Ascending aorta (tissue), 2 donors: ENCODE measurements around the gene HSPA6. TPM values are rescaled to one million over a fixed set of nuclear protein-coding genes. Genes with fewer than 3 reads are reported as not detected.

Experiments
- DNase-seq, 2 donors: peaks; one replicate each; pipeline ENCODE4 v3.0.0-alpha.2; 2019; ENCODE audit warnings: low spot score in 2 of 2
- H3K27ac ChIP-seq, 2 donors: fragments of 200-600 bp; sonication (generic); one replicate each; pipeline ENCODE4 v1.5.1; 2016 to 2017; ENCODE audit warnings: mild to moderate bottlenecking in 1 of 2
- H3K27me3 ChIP-seq: fragments of 200-600 bp; sonication (generic); one replicate; pipeline ENCODE4 v1.5.1; 2017
- H3K36me3 ChIP-seq, 2 donors: fragments of 200-600 bp; sonication (generic); one replicate each; pipeline ENCODE4 v1.5.1; 2016
- H3K4me1 ChIP-seq, 2 donors: fragments of 200-600 bp; sonication (generic); one replicate each; pipeline ENCODE4 v1.5.1; 2016 to 2017; ENCODE audit warnings: mild to moderate bottlenecking in 1 of 2
- H3K4me3 ChIP-seq, 2 donors: fragments of 200-600 bp; sonication (generic); one replicate each; pipeline ENCODE4 v1.5.1; 2016 to 2017; ENCODE audit warnings: mild to moderate bottlenecking in 1 of 2
- H3K9me3 ChIP-seq, 2 donors: fragments of 200-600 bp; sonication (generic); one replicate each; pipeline ENCODE4 v1.5.1; 2016
- CTCF ChIP-seq, 3 experiments: fragments of 200-600 bp in 2 of 3; fragments of 450-650 bp in 1 of 3; sonication (generic) in 2 of 3; IDR thresholded peaks; one replicate each; pipeline ENCODE4 v1.5.1; 2016 to 2019; ENCODE audit warnings: antibody characterized with exemption in 3 of 3, mild to moderate bottlenecking in 1 of 3, moderate library complexity in 1 of 3
- intact Hi-C: fragments of 100-400 bp; cut with DNase I; formaldehyde crosslinking; loops from one replicate; pipeline ENCODE4 v1.15.1; 2023
- total RNA-seq: library from RNA; depleted of rRNA; stranded (reverse); fragments of >200 nt; gene quantifications from one replicate; pipeline ENCODE4 v1.1.0, GENCODE V29; 2016

The HSPA6 gene
- total RNA-seq, 1 donor from 2014 or later = 1.9 TPM

GRCh38 chr1:161501234-161501633 is 23.1 kb upstream of the HSPA6 start:
- Histone ChIP-seq H3K27me3 (no peaks in the 10 kb centered on the region), H3K9me3 (no peaks in the 10 kb centered on the region), H3K4me3 (no peak overlapping the region), H3K4me1 (no peaks in the 10 kb centered on the region), H3K27ac (no peak overlapping the region), H3K36me3 (no peaks in the 10 kb centered on the region)
- no peak for TF ChIP-seq CTCF (IDR thresholded peaks at IDR 0.05)
- no peak for DNase-seq
- intact Hi-C loops = no loop called here

- TF ChIP-seq CTCF (IDR thresholded peaks at IDR 0.05) = no peak
- Histone ChIP-seq H3K9me3 (no peaks in the 10 kb centered on the region), H3K27me3 (no peaks in the 10 kb centered on the region), H3K27ac (no peak overlapping the region), H3K36me3 (no peaks in the 10 kb centered on the region), H3K4me3 (no peak overlapping the region), H3K4me1 (no peaks in the 10 kb centered on the region)
- intact Hi-C loops = no loop called here
- DNase-seq = no peak
Measured at GRCh38 chr1:161502181-161502580, 22.2 kb upstream of the HSPA6 start.

- Histone ChIP-seq H3K36me3 (no peaks in the 10 kb centered on the region), H3K4me3 (no peak overlapping the region), H3K27me3 (no peaks in the 10 kb centered on the region), H3K27ac (no peak overlapping the region), H3K4me1 (no peaks in the 10 kb centered on the region), H3K9me3 (no peaks in the 10 kb centered on the region)
- intact Hi-C loops = no loop called here
- no peak for TF ChIP-seq CTCF (IDR thresholded peaks at IDR 0.05)
- no peak for DNase-seq
Measured at GRCh38 chr1:161502641-161503393, 21.5 kb upstream of the HSPA6 start.

- H3K36me3 ChIP-seq = no peaks in the 10 kb centered on the region
- no peak overlapping the region for H3K27ac ChIP-seq
- no peak overlapping the region for H3K4me3 ChIP-seq
- no peak for DNase-seq
- no peak for TF ChIP-seq CTCF (IDR thresholded peaks at IDR 0.05)
- no peaks in the 10 kb centered on the region for H3K27me3 ChIP-seq
- no peaks in the 10 kb centered on the region for H3K4me1 ChIP-seq
- H3K9me3 ChIP-seq = no peaks in the 10 kb centered on the region
- intact Hi-C loops = no loop called here
Measured at GRCh38 chr1:161503394-161503748, 21.0 kb upstream of the HSPA6 start.

- TF ChIP-seq CTCF (IDR thresholded peaks at IDR 0.05) = no peak
- H3K27ac ChIP-seq = no peak overlapping the region
- no peak for DNase-seq
- no peaks in the 10 kb centered on the region for H3K36me3 ChIP-seq
- no peaks in the 10 kb centered on the region for H3K27me3 ChIP-seq
- H3K4me3 ChIP-seq = peak overlapping the region in 1 of 2 donors; percentile 42
- no peaks in the 10 kb centered on the region for H3K9me3 ChIP-seq
- H3K4me1 ChIP-seq = no peaks in the 10 kb centered on the region
- intact Hi-C loops = no loop called here
Measured at GRCh38 chr1:161505686-161506085, 18.7 kb upstream of the HSPA6 start.
